GM23248 (cell line): Measurements from ENCODE around the gene KNG1. TPM values are rescaled to one million over a fixed set of nuclear protein-coding genes. Genes with fewer than 3 reads are reported as not detected.
"Not testable (repeated sequence)": the region's sequence is repeated elsewhere in the genome, so short reads cannot be mapped to it uniquely, and the experiment has no call there.

ENCODE experiments used
- DNase-seq: peaks from one replicate; pipeline ENCODE4 v3.0.0-alpha.2; 2015
- H2AFZ ChIP-seq: fragments of 200-600 bp; sonication (generic); 2 replicates; pipeline ENCODE4 v1.6.1; 2016; ENCODE audit warnings: antibody characterized with exemption
- H3F3A ChIP-seq: fragments of 200-600 bp; sonication (generic); 2 replicates; pipeline ENCODE4 v1.6.1; 2016; ENCODE audit warnings: mild to moderate bottlenecking, antibody characterized with exemption, mixed run types; ENCODE audit not compliant: insufficient read depth
- H3K27ac ChIP-seq: fragments of 200-600 bp; sonication (generic); 2 replicates; pipeline ENCODE4 v1.5.1; 2016; ENCODE audit warnings: mild to moderate bottlenecking
- H3K27me3 ChIP-seq: fragments of 200-600 bp; sonication (generic); replicated peaks from 2 replicates; pipeline ENCODE4 v1.6.1; 2016; ENCODE audit warnings: mild to moderate bottlenecking; ENCODE audit not compliant: insufficient read depth
- H3K36me3 ChIP-seq: fragments of 200-600 bp; sonication (generic); 2 replicates; pipeline ENCODE4 v1.6.1; 2016; ENCODE audit warnings: low read depth, mild to moderate bottlenecking
- H3K4me1 ChIP-seq: fragments of 200-600 bp; sonication (generic); 2 replicates; pipeline ENCODE4 v1.6.1; 2016; ENCODE audit warnings: mild to moderate bottlenecking; ENCODE audit not compliant: insufficient read depth
- H3K4me2 ChIP-seq: fragments of 200-600 bp; sonication (generic); one replicate; pipeline ENCODE4 v1.6.1; 2016; ENCODE audit warnings: mild to moderate bottlenecking; ENCODE audit not compliant: unreplicated experiment
- H3K4me3 ChIP-seq: fragments of 200-600 bp; sonication (generic); 2 replicates; pipeline ENCODE4 v1.5.1; 2016; ENCODE audit warnings: mild to moderate bottlenecking
- H3K79me2 ChIP-seq: fragments of 200-600 bp; sonication (generic); 2 replicates; pipeline ENCODE4 v1.6.1; 2016; ENCODE audit warnings: mild to moderate bottlenecking; ENCODE audit not compliant: insufficient read depth
- H3K9ac ChIP-seq: fragments of 200-600 bp; sonication (generic); 2 replicates; pipeline ENCODE4 v1.6.1; 2016; ENCODE audit warnings: mild to moderate bottlenecking
- H3K9me2 ChIP-seq: fragments of 200-600 bp; sonication (generic); 2 replicates; pipeline ENCODE4 v1.6.1; 2016; ENCODE audit warnings: mixed run types, mild to moderate bottlenecking, moderate library complexity; ENCODE audit not compliant: insufficient read depth
- H3K9me3 ChIP-seq: fragments of 200-600 bp; sonication (generic); one replicate; pipeline ENCODE4 v1.6.1; 2017; ENCODE audit warnings: low read depth
- H4K20me1 ChIP-seq: fragments of 200-600 bp; sonication (generic); 2 replicates; pipeline ENCODE4 v1.6.0; 2016; ENCODE audit not compliant: insufficient read depth
- EZH2 ChIP-seq: fragments of 200-600 bp; sonication (generic); IDR thresholded peaks from 2 replicates; pipeline ENCODE4 v1.6.1; 2018; ENCODE audit warnings: antibody characterized with exemption, mild to moderate bottlenecking; ENCODE audit not compliant: insufficient read depth, poor library complexity, severe bottlenecking
- EZH2phosphoT487 ChIP-seq: fragments of 200-600 bp; sonication (generic); IDR thresholded peaks from 2 replicates; pipeline ENCODE4 v1.6.1; 2018; ENCODE audit warnings: antibody characterized with exemption, moderate library complexity, mild to moderate bottlenecking, low read depth; ENCODE audit not compliant: insufficient read depth
- WGBS, 2 experiments: methylation state at CpG; one replicate each; pipeline ENCODE4 v1.1.6; 2015 to 2017; ENCODE audit warnings: low lambda C conversion rate in 2 of 2, low coverage in 1 of 2; ENCODE audit errors: missing lambda C conversion rate in 2 of 2; 5-methylcytosine and 5-hydroxymethylcytosine counted together
- in situ Hi-C: fragments of 300-500 bp; cut with MboI; formaldehyde crosslinking; loops from 2 replicates; pipeline ENCODE4 v1.15.0; 2020
- polyA plus RNA-seq: library from polyadenylated mRNA; unstranded; fragments of >200 nt; fragmentation: Nextera tagmentation; extraction: Ambion mirVana; gene quantifications from 2 replicates; pipeline ENCODE4 v1.2.1, GENCODE V29; 2016
- total RNA-seq: library from RNA; depleted of rRNA; stranded (reverse); fragments of >200 nt; shearing (Covaris generic); gene quantifications from 2 replicates; pipeline ENCODE4 v1.2.3, GENCODE V29; 2014

The KNG1 gene
- total and polyA plus RNA-seq, 2 experiments from 2014 or later: not detected

DNA sequence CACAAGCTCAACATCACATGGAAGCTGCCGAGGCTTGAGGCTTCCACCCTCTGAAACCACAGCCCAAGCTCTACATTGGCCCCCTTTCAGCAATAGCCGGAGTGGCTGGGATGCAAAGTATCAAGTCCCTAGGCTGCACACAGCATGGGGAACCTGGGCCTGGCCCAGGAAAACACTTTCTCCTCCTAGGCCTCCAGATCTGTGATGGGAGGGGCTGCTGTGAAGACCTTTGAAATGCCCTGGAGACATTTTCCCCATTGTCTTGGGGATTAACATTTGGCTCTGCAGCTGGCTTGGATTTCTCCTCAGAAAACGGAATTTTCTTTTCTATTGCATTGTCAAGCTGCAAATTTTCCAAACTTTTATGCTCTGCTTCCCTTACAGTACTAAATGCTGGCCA lies 33.2 kb upstream of the KNG1 start:
- H3K9ac ChIP-seq: no peak overlapping the region
- WGBS, 2 experiments: 20 to 31% methylated on average over 3 of the region's 3 CpGs
- H3K9me2 ChIP-seq: no peaks in the 10 kb centered on the region
- no peaks in the 10 kb centered on the region for H3F3A ChIP-seq
- no peaks in the 10 kb centered on the region for H3K36me3 ChIP-seq
- H3K4me2 ChIP-seq: no peak overlapping the region
- TF ChIP-seq EZH2 (no peak), EZH2phosphoT487 (no peak)
- H3K4me3 ChIP-seq: no peak overlapping the region
- peaks cover 3% of the 10 kb centered on the region; the same call in 1 of the 2 replicates for H3K27me3 ChIP-seq
- H3K27ac ChIP-seq: no peak overlapping the region
- H2AFZ ChIP-seq: no peak overlapping the region
- H4K20me1 ChIP-seq: no peaks in the 10 kb centered on the region
- in situ Hi-C loops: no loop called here
- no peaks in the 10 kb centered on the region for H3K9me3 ChIP-seq
- no peaks in the 10 kb centered on the region for H3K4me1 ChIP-seq
- DNase-seq: no peak
- H3K79me2 ChIP-seq: no peaks in the 10 kb centered on the region

DNA sequence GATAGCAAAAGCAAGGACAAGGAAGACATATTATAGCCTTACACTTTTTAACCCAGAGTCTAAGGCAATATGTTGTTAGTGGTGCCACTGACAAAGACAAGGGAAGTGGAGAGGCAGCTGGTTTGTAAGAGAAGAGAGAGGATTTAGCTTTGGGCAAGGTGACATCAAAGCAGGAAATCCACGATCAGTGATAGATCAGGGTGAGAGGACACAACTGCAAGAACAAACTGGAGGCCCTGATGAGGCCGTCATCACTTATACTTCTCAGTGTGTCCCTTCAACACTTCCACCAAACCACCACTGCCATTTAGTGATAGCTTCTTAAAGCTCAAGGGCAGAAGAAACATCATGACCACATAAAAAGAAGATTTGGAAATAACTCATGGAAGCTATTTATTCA lies 30.7 kb upstream of the KNG1 start:
- H3F3A ChIP-seq, H2AFZ ChIP-seq, in situ Hi-C loops, H3K27ac ChIP-seq, H3K4me3 ChIP-seq, DNase-seq, H3K79me2 ChIP-seq, H3K9me2 ChIP-seq, H3K36me3 ChIP-seq, H3K4me2 ChIP-seq, H4K20me1 ChIP-seq, H3K4me1 ChIP-seq, H3K9ac ChIP-seq, H3K9me3 ChIP-seq: not testable (repeated sequence)
- H3K27me3 ChIP-seq: peaks cover 11% of the 10 kb centered on the region; the same call in 1 of the 2 replicates
- 47 to 55% methylated on average over 2 of the region's 2 CpGs for WGBS, 2 experiments

DNA sequence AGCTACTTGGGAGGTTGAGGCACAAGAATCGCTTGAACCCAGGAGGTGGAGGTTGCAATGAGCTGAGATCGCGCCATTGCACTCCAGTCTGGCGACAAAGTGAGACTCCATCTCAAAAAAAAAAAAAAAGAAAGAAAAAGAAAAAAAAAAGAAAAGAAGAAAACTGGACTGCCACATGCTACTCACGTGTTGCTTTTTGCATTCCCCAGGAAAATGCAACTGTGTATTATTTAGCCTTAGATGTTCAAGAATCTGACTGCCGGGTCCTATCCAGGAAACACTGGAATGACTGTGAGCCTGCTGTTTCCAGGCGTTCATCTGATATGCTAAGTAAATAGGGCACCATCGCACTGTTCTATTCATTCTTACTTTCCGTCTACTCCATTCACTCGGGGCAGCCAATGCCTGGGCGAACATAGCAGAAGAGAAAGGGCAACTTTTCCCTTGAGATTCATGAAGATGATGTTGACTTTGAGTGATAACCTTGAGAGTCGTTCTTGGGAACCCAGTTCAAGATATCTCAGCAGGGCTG lies 30.0 kb upstream of the KNG1 start:
- H3K79me2 ChIP-seq: no peaks in the 10 kb centered on the region
- no peaks in the 10 kb centered on the region for H4K20me1 ChIP-seq
- TF ChIP-seq EZH2phosphoT487 (no peak), EZH2 (no peak)
- peaks cover 13% of the 10 kb centered on the region; the same call in 1 of the 2 replicates for H3K27me3 ChIP-seq
- no peaks in the 10 kb centered on the region for H3F3A ChIP-seq
- H2AFZ ChIP-seq: no peak overlapping the region
- DNase-seq: no peak
- H3K4me3 ChIP-seq: no peak overlapping the region
- no peak overlapping the region for H3K9ac ChIP-seq
- no peak overlapping the region for H3K27ac ChIP-seq
- 49 to 53% methylated on average over 12 of the region's 12 CpGs for WGBS, 2 experiments
- H3K4me2 ChIP-seq: no peak overlapping the region
- H3K36me3 ChIP-seq: no peaks in the 10 kb centered on the region
- no peaks in the 10 kb centered on the region for H3K4me1 ChIP-seq
- in situ Hi-C loops: no loop called here
- no peaks in the 10 kb centered on the region for H3K9me2 ChIP-seq
- H3K9me3 ChIP-seq: no peaks in the 10 kb centered on the region

DNA sequence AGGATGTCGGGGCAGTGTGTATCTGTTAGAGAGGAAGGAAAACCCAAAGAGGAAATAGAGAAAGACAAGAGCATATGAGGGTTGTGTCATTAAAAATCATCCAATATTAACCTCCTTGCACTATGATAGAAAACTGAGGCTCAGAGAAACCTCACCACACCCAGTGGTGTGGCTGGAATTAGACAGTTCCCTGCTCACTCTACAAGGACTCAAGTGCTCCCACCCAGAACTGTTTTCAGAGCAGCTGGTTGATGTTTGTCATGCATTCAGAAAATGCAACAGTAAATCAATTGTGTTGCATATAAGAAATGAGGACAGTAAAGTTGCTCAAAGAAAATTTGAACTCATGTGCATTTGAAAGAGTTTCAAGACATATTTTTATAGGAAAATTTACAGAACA lies 26.9 kb upstream of the KNG1 start:
- H4K20me1 ChIP-seq, H3K9me3 ChIP-seq, in situ Hi-C loops, H3K9ac ChIP-seq, H3K9me2 ChIP-seq, H3K36me3 ChIP-seq, DNase-seq, H3K79me2 ChIP-seq, H3F3A ChIP-seq, H3K4me2 ChIP-seq, H3K4me1 ChIP-seq, H2AFZ ChIP-seq, H3K27ac ChIP-seq, H3K4me3 ChIP-seq: not testable (repeated sequence)
- H3K27me3 ChIP-seq: peaks cover 13% of the 10 kb centered on the region; the same call in 1 of the 2 replicates
- 42% methylated on average over 1 of the region's 1 CpG for WGBS, 2 experiments

DNA sequence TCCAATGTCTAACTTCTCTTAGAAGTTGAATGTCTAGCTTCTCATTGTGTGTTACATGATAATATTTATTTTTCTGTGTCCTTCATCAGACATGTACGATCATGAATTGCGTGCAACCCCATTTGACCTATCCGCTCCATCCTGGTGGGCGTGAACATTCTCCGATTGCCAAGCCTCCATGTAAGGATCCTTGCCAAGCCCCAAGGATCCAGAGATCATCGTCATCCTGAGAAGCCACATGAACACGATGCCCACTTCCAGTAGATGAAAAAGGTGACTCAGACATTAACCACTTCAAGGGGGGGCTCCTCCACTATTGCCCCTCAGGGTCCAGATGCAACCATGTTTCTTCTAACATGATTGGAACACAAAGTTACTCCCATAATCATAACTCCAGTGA lies 25.5 kb upstream of the KNG1 start:
- no peak overlapping the region for H2AFZ ChIP-seq

More for the DNA sequence above, 25.5 kb upstream of the KNG1 start:
- H3K27me3 ChIP-seq: peaks cover 13% of the 10 kb centered on the region
- H3K79me2 ChIP-seq: no peaks in the 10 kb centered on the region
- 55 to 57% methylated on average over 7 of the region's 7 CpGs for WGBS, 2 experiments
- no peak for TF ChIP-seq EZH2phosphoT487
- no peak for TF ChIP-seq EZH2
- H3K4me2 ChIP-seq: no peak overlapping the region
- H3K9me2 ChIP-seq: no peaks in the 10 kb centered on the region
- in situ Hi-C loops: no loop called here
- H3K4me3 ChIP-seq: no peak overlapping the region
- H3K4me1 ChIP-seq: no peaks in the 10 kb centered on the region
- no peak overlapping the region for H3K27ac ChIP-seq
- no peak overlapping the region for H3K9ac ChIP-seq
- no peaks in the 10 kb centered on the region for H3K36me3 ChIP-seq
- no peaks in the 10 kb centered on the region for H4K20me1 ChIP-seq
- H3K9me3 ChIP-seq: no peaks in the 10 kb centered on the region
- DNase-seq: no peak
- no peaks in the 10 kb centered on the region for H3F3A ChIP-seq
